Breast epithelium (tissue), 4 donors: ENCODE data around the gene RHOT2. TPM values are rescaled to one million over a fixed set of nuclear protein-coding genes. Genes with fewer than 3 reads are reported as not detected.
A peak's percentile ranks its signal among the peaks of the same experiment; 100 is the strongest.

Experiments
- DNase-seq, 2 donors: peaks; one replicate each; pipeline ENCODE4 v3.0.0-alpha.2; 2019; ENCODE audit warnings: low spot score in 2 of 2
- H3K27ac ChIP-seq, 2 donors: fragments of 200-600 bp; sonication (generic) in 1 of 2; one replicate each; pipeline ENCODE4 v1.5.1; 2016 to 2019; ENCODE audit warnings: mild to moderate bottlenecking in 1 of 2
- H3K27me3 ChIP-seq, 2 donors: fragments of 200-600 bp; sonication (generic) in 1 of 2; one replicate each; pipeline versions ENCODE4 v1.5.1 to v1.6.0; 2017 to 2019; ENCODE audit warnings: control low read depth in 1 of 2, mild to moderate bottlenecking in 1 of 2
- H3K36me3 ChIP-seq: fragments of 200-600 bp; one replicate; pipeline ENCODE4 v1.5.1; 2019
- H3K4me1 ChIP-seq, 2 donors: fragments of 200-600 bp; sonication (generic); one replicate each; pipeline ENCODE4 v1.5.1; 2016 to 2019; ENCODE audit warnings: control low read depth in 1 of 2
- H3K4me3 ChIP-seq, 3 donors: fragments of 200-600 bp; sonication (generic); 1 replicate in 2 of 3; 2 replicates in 1 of 3; pipeline ENCODE4 v1.5.1; 2016 to 2019; ENCODE audit warnings: mild to moderate bottlenecking in 3 of 3, moderate library complexity in 2 of 3
- H3K9me3 ChIP-seq, 2 donors: fragments of 200-600 bp; sonication (generic) in 1 of 2; one replicate each; pipeline ENCODE4 v1.5.1; 2016 to 2019; ENCODE audit warnings: control low read depth in 1 of 2
- CTCF ChIP-seq, 3 donors: fragments of 450-650 bp; IDR thresholded peaks; one replicate each; pipeline ENCODE4 v1.5.1; 2016 to 2017; ENCODE audit warnings: antibody characterized with exemption in 3 of 3, mild to moderate bottlenecking in 3 of 3, moderate library complexity in 3 of 3
- POLR2A ChIP-seq: fragments of 450-650 bp; IDR thresholded peaks from one replicate; pipeline ENCODE4 v1.6.1; 2016; ENCODE audit warnings: antibody characterized with exemption, mild to moderate bottlenecking, moderate library complexity
- POLR2AphosphoS5 ChIP-seq, 3 donors: sonication (generic); formaldehyde crosslinking; IDR thresholded peaks; one replicate each; pipeline ENCODE4 v1.6.1; 2017; ENCODE audit warnings: antibody characterized with exemption in 3 of 3
- intact Hi-C: fragments of 100-400 bp; cut with DNase I; formaldehyde crosslinking; loops from one replicate; pipeline ENCODE4 v1.15.1; 2023; ENCODE audit warnings: low total_unique reads
- total RNA-seq, 3 donors: library from RNA; depleted of rRNA; stranded (reverse); fragments of >200 nt; gene quantifications; one replicate each; pipeline ENCODE4 v1.1.0, GENCODE V29; 2016

The RHOT2 gene
- total RNA-seq, 3 donors from 2014 or later = 39.4 to 90.8 (median 66.9) TPM

- H3K9me3 ChIP-seq = no peaks in the 10 kb centered on the region
- intact Hi-C loops = no loop called here
- DNase-seq = peak; percentile 78 to 83
- H3K4me3 ChIP-seq = peak overlapping the region in 2 of 3 donors; percentile 32 to 58
- peaks cover 0 to 6% of the 10 kb centered on the region in 2 donors for H3K4me1 ChIP-seq
- peak overlapping the region; percentile 60 to 84 for H3K27ac ChIP-seq
- no peaks in the 10 kb centered on the region for H3K36me3 ChIP-seq
- TF ChIP-seq POLR2AphosphoS5 (IDR thresholded peaks at IDR 0.05) = peak in 1 of 3 donors; percentile 15
- no peak for TF ChIP-seq POLR2A
- peak in 2 of 3 donors; percentile 55 to 66 for TF ChIP-seq CTCF (IDR thresholded peaks at IDR 0.05)
- H3K27me3 ChIP-seq = no peaks in the 10 kb centered on the region
Observed at GRCh38 chr16:660459-661183, 7.3 kb upstream of the RHOT2 start.

GRCh38 chr16:661184-661821 is 6.6 kb upstream of the RHOT2 start:
- Histone ChIP-seq H3K27ac (peak overlapping the region; percentile 40 to 77), H3K9me3 (no peaks in the 10 kb centered on the region), H3K4me3 (peak overlapping the region in 2 of 3 donors; percentile 32 to 58), H3K4me1 (peaks cover 0 to 6% of the 10 kb centered on the region in 2 donors), H3K36me3 (no peaks in the 10 kb centered on the region), H3K27me3 (no peaks in the 10 kb centered on the region)
- TF ChIP-seq POLR2A (no peak), CTCF (IDR thresholded peaks at IDR 0.05) (peak; percentile 2 to 55 (median 7))
- intact Hi-C loops = no loop called here
- DNase-seq = no peak

- H3K4me1 ChIP-seq = peaks cover 0 to 6% of the 10 kb centered on the region in 2 donors
- DNase-seq = no peak
- TF ChIP-seq POLR2A (no peak), POLR2AphosphoS5 (IDR thresholded peaks at IDR 0.05) (no peak), CTCF (IDR thresholded peaks at IDR 0.05) (no peak)
- no peaks in the 10 kb centered on the region for H3K27me3 ChIP-seq
- H3K9me3 ChIP-seq = no peaks in the 10 kb centered on the region
- no peaks in the 10 kb centered on the region for H3K36me3 ChIP-seq
- intact Hi-C loops = no loop called here
- H3K27ac ChIP-seq = no peak overlapping the region
- H3K4me3 ChIP-seq = no peak overlapping the region
Observed at GRCh38 chr16:662095-662494, 5.8 kb upstream of the RHOT2 start.

GRCh38 chr16:662597-662996 is 5.3 kb upstream of the RHOT2 start:
- no peaks in the 10 kb centered on the region for H3K36me3 ChIP-seq
- intact Hi-C loops = no loop called here
- no peak for DNase-seq
- peaks cover 3 to 6% of the 10 kb centered on the region in 2 donors for H3K4me1 ChIP-seq
- no peaks in the 10 kb centered on the region for H3K9me3 ChIP-seq
- TF ChIP-seq POLR2A (no peak), CTCF (IDR thresholded peaks at IDR 0.05) (no peak), POLR2AphosphoS5 (IDR thresholded peaks at IDR 0.05) (no peak)
- no peak overlapping the region for H3K4me3 ChIP-seq
- H3K27ac ChIP-seq = no peak overlapping the region
- no peaks in the 10 kb centered on the region for H3K27me3 ChIP-seq

GRCh38 chr16:666572-666971 is 1.4 kb upstream of the RHOT2 start:
- no peak overlapping the region for H3K27ac ChIP-seq
- no peaks in the 10 kb centered on the region for H3K9me3 ChIP-seq
- no peaks in the 10 kb centered on the region for H3K27me3 ChIP-seq
- intact Hi-C loops = no loop called here
- H3K36me3 ChIP-seq = peaks cover 4% of the 10 kb centered on the region
- no peak for TF ChIP-seq POLR2A
- TF ChIP-seq CTCF (IDR thresholded peaks at IDR 0.05) = no peak
- no peak for TF ChIP-seq POLR2AphosphoS5 (IDR thresholded peaks at IDR 0.05)
- H3K4me3 ChIP-seq = no peak overlapping the region
- peaks cover 0 to 5% of the 10 kb centered on the region in 2 donors for H3K4me1 ChIP-seq
- no peak for DNase-seq
